GM23338 (cell line): ENCODE results near the gene CYP4B1. TPM values are rescaled to one million over a fixed set of nuclear protein-coding genes. Genes with fewer than 3 reads are reported as not detected.

Experiments used
- ATAC-seq: fragments of 200-7000 bp; cut with Tn5 transposase; 3 replicates; pipeline ENCODE4 v1.9.1; 2020
- DNase-seq: peaks from one replicate; pipeline ENCODE4 v3.0.0-alpha.2; 2015; ENCODE audit warnings: low spot score
- H2AFZ ChIP-seq: fragments of 200-600 bp; sonication (generic); 2 replicates; pipeline ENCODE4 v1.8.0; 2016; ENCODE audit warnings: antibody characterized with exemption, mild to moderate bottlenecking, moderate library complexity
- H3F3A ChIP-seq: fragments of 200-600 bp; sonication (generic); replicated peaks from 2 replicates; pipeline ENCODE4 v1.8.0; 2017; ENCODE audit warnings: antibody characterized with exemption, mixed run types, low read depth
- H3K27ac ChIP-seq: fragments of 200-600 bp; sonication (generic); 2 replicates; pipeline ENCODE4 v1.6.1; 2016; ENCODE audit warnings: low read depth
- H3K27me3 ChIP-seq: fragments of 200-600 bp; sonication (generic); 2 replicates; pipeline ENCODE4 v1.8.0; 2016; ENCODE audit warnings: mild to moderate bottlenecking, mixed run types, moderate library complexity; ENCODE audit not compliant: insufficient read depth
- H3K36me3 ChIP-seq: fragments of 200-600 bp; sonication (generic); 2 replicates; pipeline ENCODE4 v1.8.0; 2016; ENCODE audit warnings: mild to moderate bottlenecking; ENCODE audit not compliant: insufficient read depth
- H3K4me1 ChIP-seq: fragments of 200-600 bp; sonication (generic); 2 replicates; pipeline ENCODE4 v1.8.0; 2016; ENCODE audit warnings: mild to moderate bottlenecking, moderate library complexity; ENCODE audit not compliant: insufficient read depth
- H3K4me2 ChIP-seq: fragments of 200-600 bp; sonication (generic); 2 replicates; pipeline ENCODE4 v1.7.1; 2017; ENCODE audit warnings: mixed run types
- H3K4me3 ChIP-seq: fragments of 200-600 bp; sonication (generic); 2 replicates; pipeline ENCODE4 v1.6.1; 2016; ENCODE audit warnings: mixed run types
- H3K79me2 ChIP-seq: fragments of 200-600 bp; sonication (generic); replicated peaks from 2 replicates; pipeline ENCODE4 v1.8.0; 2017; ENCODE audit warnings: mild to moderate bottlenecking; ENCODE audit not compliant: insufficient read depth
- H3K9me2 ChIP-seq: fragments of 200-600 bp; sonication (generic); 2 replicates; pipeline ENCODE4 v1.8.0; 2017; ENCODE audit not compliant: insufficient read depth
- H4K20me1 ChIP-seq: fragments of 200-600 bp; sonication (generic); replicated peaks from 2 replicates; pipeline ENCODE4 v1.8.0; 2017; ENCODE audit warnings: mild to moderate bottlenecking; ENCODE audit not compliant: insufficient read depth
- H3K27ac Mint-ChIP-seq: 2 replicates; pipeline ENCODE4 v1.8.0; 2020; ENCODE audit warnings: inconsistent platforms, mild to moderate bottlenecking, moderate library complexity, mixed read lengths
- H3K27me3 Mint-ChIP-seq: 3 replicates; pipeline ENCODE4 v1.8.0; 2022; ENCODE audit warnings: low read depth, mild to moderate bottlenecking, moderate library complexity, mixed read lengths, inconsistent platforms; ENCODE audit not compliant: insufficient read depth, poor library complexity
- H3K36me3 Mint-ChIP-seq: 3 replicates; pipeline ENCODE4 v1.8.0; 2021; ENCODE audit warnings: low read depth, mild to moderate bottlenecking, inconsistent platforms, moderate library complexity, mixed read lengths
- H3K4me1 Mint-ChIP-seq: 3 replicates; pipeline ENCODE4 v1.8.0; 2020; ENCODE audit warnings: mild to moderate bottlenecking, inconsistent platforms, mixed read lengths
- H3K4me3 Mint-ChIP-seq: 3 replicates; pipeline ENCODE4 v1.8.0; 2021; ENCODE audit warnings: moderate library complexity, mild to moderate bottlenecking, inconsistent platforms, mixed read lengths
- H3K9me3 Mint-ChIP-seq: 3 replicates; pipeline ENCODE4 v1.8.0; 2020; ENCODE audit warnings: moderate library complexity, mild to moderate bottlenecking, inconsistent platforms, mixed read lengths
- EZH2 ChIP-seq: fragments of 200-600 bp; sonication (generic); IDR thresholded peaks from one replicate; pipeline ENCODE4 v1.8.0; 2017; ENCODE audit warnings: antibody characterized with exemption, mild to moderate bottlenecking, low read depth; ENCODE audit not compliant: unreplicated experiment
- EZH2phosphoT487 ChIP-seq: fragments of 200-600 bp; sonication (generic); IDR thresholded peaks from one replicate; pipeline ENCODE4 v1.8.1; 2018; ENCODE audit warnings: antibody characterized with exemption; ENCODE audit not compliant: unreplicated experiment
- JUNB ChIP-seq: IDR thresholded peaks from one replicate; pipeline ENCODE4 v1.6.1; 2016; ENCODE audit warnings: antibody characterized with exemption; ENCODE audit not compliant: unreplicated experiment
- NANOG ChIP-seq: IDR thresholded peaks from 2 replicates; pipeline ENCODE4 v1.6.1; 2016; ENCODE audit warnings: antibody characterized with exemption, borderline replicate concordance
- STAT1 ChIP-seq: IDR thresholded peaks from one replicate; pipeline ENCODE4 v1.6.1; 2016; ENCODE audit warnings: antibody characterized with exemption; ENCODE audit not compliant: unreplicated experiment
- ZNF114 ChIP-seq: fragments of 250-450 bp; sonication (Bioruptor Pico); IDR thresholded peaks from 2 replicates; pipeline ENCODE4 v1.5.0; 2020; ENCODE audit warnings: mild to moderate bottlenecking, moderate library complexity
- polyA plus RNA-seq: library from polyadenylated mRNA; unstranded; fragments of >200 nt; fragmentation: Nextera tagmentation; extraction: Ambion mirVana; gene quantifications from 2 replicates; pipeline ENCODE4 v1.2.1, GENCODE V29; 2016
- total RNA-seq: library from RNA; depleted of rRNA; stranded (reverse); fragments of >200 nt; shearing (Covaris generic); gene quantifications from 2 replicates; pipeline ENCODE4 v1.2.3, GENCODE V29; 2014
- TF ChIP-seq, protein P1 (sequence below): IDR thresholded peaks from one replicate; pipeline ENCODE4 v1.6.1; 2018; ENCODE audit warnings: antibody characterized with exemption; ENCODE audit not compliant: unreplicated experiment
- TF ChIP-seq, protein P2 (sequence below), 2 experiments: fragments of 200-600 bp in 1 of 2; sonication (generic) in 1 of 2; conservative IDR thresholded peaks; 2 replicates each; pipeline versions ENCODE4 v1.5.1 to v1.6.1; 2016 to 2017; ENCODE audit warnings: antibody characterized with exemption in 2 of 2, low read depth in 2 of 2, mild to moderate bottlenecking in 2 of 2, moderate library complexity in 1 of 2
- TF ChIP-seq, protein P3 (sequence below): fragments of 250-450 bp; sonication (Bioruptor Pico); IDR thresholded peaks from 2 replicates; pipeline ENCODE4 v1.5.0; 2020; ENCODE audit warnings: mild to moderate bottlenecking, moderate library complexity

The CYP4B1 gene
- total and polyA plus RNA-seq, 2 experiments from 2014 or later = not detected

DNA sequence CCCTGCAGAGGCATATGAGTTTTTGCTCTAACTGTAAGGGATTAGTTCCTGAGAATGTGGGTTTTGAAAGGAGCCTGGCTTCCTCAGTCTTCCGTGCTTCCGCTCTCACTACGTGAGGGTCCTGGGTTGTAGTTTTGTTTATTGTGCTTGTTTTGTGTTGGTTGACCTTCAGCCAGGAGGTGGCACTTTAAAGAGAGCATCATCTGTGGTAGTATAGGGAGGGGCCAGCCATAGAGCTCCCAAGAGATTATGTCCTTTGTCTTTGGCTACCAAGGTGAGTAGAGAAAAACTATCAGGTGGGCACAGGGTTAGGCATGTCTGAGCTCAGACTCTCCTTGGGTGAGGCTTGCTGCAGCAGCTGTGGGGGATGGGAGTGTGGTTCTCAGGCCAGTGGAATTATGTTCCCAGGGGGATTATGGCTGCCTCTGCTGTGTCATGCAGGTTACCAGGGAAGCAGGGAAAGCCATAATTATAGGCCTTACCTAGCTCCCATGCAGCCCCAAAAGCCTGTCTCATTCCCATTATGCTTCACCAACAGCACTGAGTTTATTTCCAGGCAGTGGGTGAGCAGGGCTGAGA is 23.5 kb downstream of the CYP4B1 start:
- Histone ChIP-seq H3K36me3 (no peaks in the 10 kb centered on the region), H2AFZ (peak overlapping the region; percentile 95), H3K79me2 (no peaks in the 10 kb centered on the region), H3K4me3 (no peak overlapping the region), H3K27me3 (no peaks in the 10 kb centered on the region), H3K9me2 (no peaks in the 10 kb centered on the region), H4K20me1 (no peaks in the 10 kb centered on the region), H3F3A (no peaks in the 10 kb centered on the region), H3K4me2 (no peak overlapping the region; the same call in 1 of the 2 replicates), H3K27ac (no peak overlapping the region), H3K4me1 (0 out of 2 replicates have a peak, but pooled peaks cover 5% of the 10 kb centered on the region)
- H3K4me3 Mint-ChIP-seq = no peak overlapping the region
- no peaks in the 10 kb centered on the region; the same call in 2 of the 3 replicates for H3K36me3 Mint-ChIP-seq
- peaks cover 8% of the 10 kb centered on the region; the same call in 2 of the 3 replicates for H3K9me3 Mint-ChIP-seq
- H3K27ac Mint-ChIP-seq = peak overlapping the region; percentile 94
- ATAC-seq = peak; percentile 66
- H3K27me3 Mint-ChIP-seq = peaks cover 2% of the 10 kb centered on the region
- no peak for TF ChIP-seq STAT1
- TF ChIP-seq JUNB = no peak
- no peak for TF ChIP-seq EZH2phosphoT487
- TF ChIP-seq EZH2 = no peak
- no peak for TF ChIP-seq NANOG
- TF ChIP-seq, protein P1, sequence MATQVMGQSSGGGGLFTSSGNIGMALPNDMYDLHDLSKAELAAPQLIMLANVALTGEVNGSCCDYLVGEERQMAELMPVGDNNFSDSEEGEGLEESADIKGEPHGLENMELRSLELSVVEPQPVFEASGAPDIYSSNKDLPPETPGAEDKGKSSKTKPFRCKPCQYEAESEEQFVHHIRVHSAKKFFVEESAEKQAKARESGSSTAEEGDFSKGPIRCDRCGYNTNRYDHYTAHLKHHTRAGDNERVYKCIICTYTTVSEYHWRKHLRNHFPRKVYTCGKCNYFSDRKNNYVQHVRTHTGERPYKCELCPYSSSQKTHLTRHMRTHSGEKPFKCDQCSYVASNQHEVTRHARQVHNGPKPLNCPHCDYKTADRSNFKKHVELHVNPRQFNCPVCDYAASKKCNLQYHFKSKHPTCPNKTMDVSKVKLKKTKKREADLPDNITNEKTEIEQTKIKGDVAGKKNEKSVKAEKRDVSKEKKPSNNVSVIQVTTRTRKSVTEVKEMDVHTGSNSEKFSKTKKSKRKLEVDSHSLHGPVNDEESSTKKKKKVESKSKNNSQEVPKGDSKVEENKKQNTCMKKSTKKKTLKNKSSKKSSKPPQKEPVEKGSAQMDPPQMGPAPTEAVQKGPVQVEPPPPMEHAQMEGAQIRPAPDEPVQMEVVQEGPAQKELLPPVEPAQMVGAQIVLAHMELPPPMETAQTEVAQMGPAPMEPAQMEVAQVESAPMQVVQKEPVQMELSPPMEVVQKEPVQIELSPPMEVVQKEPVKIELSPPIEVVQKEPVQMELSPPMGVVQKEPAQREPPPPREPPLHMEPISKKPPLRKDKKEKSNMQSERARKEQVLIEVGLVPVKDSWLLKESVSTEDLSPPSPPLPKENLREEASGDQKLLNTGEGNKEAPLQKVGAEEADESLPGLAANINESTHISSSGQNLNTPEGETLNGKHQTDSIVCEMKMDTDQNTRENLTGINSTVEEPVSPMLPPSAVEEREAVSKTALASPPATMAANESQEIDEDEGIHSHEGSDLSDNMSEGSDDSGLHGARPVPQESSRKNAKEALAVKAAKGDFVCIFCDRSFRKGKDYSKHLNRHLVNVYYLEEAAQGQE = no peak
- TF ChIP-seq, protein P2, sequence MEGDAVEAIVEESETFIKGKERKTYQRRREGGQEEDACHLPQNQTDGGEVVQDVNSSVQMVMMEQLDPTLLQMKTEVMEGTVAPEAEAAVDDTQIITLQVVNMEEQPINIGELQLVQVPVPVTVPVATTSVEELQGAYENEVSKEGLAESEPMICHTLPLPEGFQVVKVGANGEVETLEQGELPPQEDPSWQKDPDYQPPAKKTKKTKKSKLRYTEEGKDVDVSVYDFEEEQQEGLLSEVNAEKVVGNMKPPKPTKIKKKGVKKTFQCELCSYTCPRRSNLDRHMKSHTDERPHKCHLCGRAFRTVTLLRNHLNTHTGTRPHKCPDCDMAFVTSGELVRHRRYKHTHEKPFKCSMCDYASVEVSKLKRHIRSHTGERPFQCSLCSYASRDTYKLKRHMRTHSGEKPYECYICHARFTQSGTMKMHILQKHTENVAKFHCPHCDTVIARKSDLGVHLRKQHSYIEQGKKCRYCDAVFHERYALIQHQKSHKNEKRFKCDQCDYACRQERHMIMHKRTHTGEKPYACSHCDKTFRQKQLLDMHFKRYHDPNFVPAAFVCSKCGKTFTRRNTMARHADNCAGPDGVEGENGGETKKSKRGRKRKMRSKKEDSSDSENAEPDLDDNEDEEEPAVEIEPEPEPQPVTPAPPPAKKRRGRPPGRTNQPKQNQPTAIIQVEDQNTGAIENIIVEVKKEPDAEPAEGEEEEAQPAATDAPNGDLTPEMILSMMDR (conservative IDR thresholded peaks at IDR 0.05; ENCODE audit: low read depth in 2 of 2) = peak in 1 of 2 experiments; percentile 29; a peak in 2 of 4 replicates
- no peak for TF ChIP-seq ZNF114 (CRISPR knock-in tag)
- TF ChIP-seq, protein P3, sequence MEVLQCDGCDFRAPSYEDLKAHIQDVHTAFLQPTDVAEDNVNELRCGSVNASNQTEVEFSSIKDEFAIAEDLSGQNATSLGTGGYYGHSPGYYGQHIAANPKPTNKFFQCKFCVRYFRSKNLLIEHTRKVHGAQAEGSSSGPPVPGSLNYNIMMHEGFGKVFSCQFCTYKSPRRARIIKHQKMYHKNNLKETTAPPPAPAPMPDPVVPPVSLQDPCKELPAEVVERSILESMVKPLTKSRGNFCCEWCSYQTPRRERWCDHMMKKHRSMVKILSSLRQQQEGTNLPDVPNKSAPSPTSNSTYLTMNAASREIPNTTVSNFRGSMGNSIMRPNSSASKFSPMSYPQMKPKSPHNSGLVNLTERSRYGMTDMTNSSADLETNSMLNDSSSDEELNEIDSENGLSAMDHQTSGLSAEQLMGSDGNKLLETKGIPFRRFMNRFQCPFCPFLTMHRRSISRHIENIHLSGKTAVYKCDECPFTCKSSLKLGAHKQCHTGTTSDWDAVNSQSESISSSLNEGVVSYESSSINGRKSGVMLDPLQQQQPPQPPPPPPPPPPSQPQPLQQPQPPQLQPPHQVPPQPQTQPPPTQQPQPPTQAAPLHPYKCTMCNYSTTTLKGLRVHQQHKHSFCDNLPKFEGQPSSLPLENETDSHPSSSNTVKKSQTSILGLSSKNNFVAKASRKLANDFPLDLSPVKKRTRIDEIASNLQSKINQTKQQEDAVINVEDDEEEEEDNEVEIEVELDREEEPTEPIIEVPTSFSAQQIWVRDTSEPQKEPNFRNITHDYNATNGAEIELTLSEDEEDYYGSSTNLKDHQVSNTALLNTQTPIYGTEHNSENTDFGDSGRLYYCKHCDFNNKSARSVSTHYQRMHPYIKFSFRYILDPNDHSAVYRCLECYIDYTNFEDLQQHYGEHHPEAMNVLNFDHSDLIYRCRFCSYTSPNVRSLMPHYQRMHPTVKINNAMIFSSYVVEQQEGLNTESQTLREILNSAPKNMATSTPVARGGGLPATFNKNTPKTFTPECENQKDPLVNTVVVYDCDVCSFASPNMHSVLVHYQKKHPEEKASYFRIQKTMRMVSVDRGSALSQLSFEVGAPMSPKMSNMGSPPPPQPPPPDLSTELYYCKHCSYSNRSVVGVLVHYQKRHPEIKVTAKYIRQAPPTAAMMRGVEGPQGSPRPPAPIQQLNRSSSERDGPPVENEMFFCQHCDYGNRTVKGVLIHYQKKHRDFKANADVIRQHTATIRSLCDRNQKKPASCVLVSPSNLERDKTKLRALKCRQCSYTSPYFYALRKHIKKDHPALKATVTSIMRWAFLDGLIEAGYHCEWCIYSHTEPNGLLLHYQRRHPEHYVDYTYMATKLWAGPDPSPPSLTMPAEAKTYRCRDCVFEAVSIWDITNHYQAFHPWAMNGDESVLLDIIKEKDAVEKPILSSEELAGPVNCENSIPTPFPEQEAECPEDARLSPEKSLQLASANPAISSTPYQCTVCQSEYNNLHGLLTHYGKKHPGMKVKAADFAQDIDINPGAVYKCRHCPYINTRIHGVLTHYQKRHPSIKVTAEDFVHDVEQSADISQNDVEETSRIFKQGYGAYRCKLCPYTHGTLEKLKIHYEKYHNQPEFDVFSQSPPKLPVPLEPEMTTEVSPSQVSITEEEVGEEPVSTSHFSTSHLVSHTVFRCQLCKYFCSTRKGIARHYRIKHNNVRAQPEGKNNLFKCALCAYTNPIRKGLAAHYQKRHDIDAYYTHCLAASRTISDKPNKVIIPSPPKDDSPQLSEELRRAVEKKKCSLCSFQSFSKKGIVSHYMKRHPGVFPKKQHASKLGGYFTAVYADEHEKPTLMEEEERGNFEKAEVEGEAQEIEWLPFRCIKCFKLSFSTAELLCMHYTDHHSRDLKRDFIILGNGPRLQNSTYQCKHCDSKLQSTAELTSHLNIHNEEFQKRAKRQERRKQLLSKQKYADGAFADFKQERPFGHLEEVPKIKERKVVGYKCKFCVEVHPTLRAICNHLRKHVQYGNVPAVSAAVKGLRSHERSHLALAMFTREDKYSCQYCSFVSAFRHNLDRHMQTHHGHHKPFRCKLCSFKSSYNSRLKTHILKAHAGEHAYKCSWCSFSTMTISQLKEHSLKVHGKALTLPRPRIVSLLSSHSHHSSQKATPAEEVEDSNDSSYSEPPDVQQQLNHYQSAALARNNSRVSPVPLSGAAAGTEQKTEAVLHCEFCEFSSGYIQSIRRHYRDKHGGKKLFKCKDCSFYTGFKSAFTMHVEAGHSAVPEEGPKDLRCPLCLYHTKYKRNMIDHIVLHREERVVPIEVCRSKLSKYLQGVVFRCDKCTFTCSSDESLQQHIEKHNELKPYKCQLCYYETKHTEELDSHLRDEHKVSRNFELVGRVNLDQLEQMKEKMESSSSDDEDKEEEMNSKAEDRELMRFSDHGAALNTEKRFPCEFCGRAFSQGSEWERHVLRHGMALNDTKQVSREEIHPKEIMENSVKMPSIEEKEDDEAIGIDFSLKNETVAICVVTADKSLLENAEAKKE (CRISPR knock-in tag) = no peak
- DNase-seq = peak; percentile 46
- peaks cover 14% of the 10 kb centered on the region for H3K4me1 Mint-ChIP-seq
